Stimulated activated naive CD4-positive, alpha-beta T cell (primary cell): ENCODE results near the gene CPVL.
"Not testable (repeated sequence)": the region's sequence is repeated elsewhere in the genome, so short reads cannot be mapped to it uniquely, and the experiment has no call there.

Source experiments
- DNase-seq, 6 experiments: peaks; one replicate each; lab custom pipeline; 2025; lab: John Stamatoyannopoulos, UW

CPVL gene

GRCh38 chr7:29120955-29121354 lies 25.4 kb downstream of the CPVL start:
- DNase-seq: no peak

DNA sequence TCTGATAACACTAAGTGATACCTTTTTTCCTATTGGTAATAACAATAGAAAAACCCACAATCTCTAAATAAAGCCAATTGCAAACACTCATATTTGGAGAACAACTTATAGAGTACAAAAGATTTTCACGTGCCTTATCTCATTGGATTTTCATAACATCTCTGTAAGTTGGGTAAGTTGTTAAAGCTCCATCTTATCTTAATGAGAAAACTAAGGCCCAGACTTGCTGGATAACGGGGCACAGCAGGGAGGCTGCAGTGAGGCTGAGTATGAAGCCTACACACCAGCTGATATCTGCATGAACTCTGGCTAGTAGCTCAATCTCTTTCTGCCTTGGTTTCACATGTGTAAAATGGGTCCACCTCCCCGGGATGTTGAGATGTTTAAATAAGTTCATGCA lies 26.8 kb downstream of the CPVL start:
- DNase-seq: no peak

GRCh38 chr7:29116361-29117200 lies 29.8 kb downstream of the CPVL start:
- no peak for DNase-seq

- DNase-seq: no peak
Measured at GRCh38 chr7:29115753-29116152, 30.6 kb downstream of the CPVL start.

DNA sequence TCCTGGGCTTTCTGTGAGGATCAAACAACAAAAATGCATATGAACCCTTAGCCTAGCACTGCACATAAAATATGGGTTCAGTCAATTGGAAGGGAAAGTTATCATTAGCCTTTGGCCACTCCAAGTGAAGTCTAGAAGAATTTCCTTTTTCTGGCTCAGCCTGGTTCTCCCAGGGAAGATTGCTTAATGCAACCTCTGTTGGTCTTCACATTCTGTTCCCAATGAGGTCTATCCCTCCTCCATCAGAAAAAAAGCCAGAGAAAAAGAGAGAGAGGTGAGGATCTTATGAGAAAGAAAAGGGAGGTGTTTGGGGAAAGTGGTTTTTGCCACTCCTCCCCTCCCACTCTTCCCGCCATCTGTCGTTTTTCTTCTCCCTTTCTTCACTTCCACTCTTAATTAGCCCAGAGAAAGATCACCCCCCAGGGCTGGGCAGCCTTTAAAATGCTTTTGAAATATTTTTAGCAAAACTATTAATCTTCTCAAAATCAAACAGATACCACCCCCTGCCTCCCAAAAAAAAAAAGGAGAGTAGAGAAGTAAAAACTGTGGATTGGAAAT lies 31.1 kb downstream of the CPVL start:
- DNase-seq: no peak

DNA sequence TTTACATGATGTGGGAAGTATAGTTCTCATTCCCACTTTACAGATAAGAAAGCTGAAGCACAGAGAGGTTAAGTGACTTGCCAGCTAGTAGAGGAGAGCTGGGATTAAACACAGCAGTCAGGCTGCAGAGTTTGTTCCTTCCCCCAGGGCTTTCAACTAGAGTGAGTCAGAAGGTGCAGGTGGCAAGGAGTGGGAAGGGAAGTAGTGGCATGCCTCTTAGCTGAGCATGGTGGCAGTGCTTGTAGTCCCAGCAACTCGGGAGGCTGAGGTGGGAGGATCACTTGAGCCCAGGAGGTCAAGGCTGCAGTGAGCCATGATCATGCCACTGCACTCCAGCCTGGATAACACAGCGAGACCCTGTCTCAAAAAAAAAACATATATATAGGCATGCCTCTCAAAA lies 32.1 kb downstream of the CPVL start:
- DNase-seq: not testable (repeated sequence)

DNA sequence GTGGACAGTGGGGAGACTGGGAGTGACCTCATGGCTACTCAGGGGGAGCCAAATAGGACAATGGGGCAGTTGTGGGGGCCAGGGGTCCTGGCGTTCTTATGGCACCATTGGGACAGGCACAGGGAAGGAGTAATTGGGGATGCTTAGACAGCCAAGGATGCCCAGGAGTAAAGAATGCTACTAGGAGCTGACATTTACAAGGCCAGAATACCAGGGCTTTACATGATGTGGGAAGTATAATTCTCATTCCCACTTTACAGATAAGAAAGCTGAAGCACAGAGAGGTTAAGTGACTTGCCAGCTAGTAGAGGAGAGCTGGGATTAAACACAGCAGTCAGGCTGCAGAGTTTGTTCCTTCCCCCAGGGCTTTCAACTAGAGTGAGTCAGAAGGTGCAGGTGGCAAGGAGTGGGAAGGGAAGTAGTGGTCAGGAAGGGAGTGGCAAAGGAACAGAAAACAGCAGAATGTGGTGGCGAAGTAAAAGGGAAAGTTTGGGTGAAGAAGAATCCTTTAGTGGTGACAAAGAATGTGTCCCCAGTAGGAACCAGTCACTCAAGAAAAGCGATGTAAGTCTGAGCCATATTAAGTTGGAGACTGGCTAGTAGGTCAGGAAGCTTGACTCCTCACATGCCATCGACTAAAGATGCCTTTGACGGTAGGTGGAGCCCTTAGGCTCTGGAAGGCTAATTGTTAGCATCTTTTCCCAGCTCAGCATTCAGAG lies 32.8 kb downstream of the CPVL start:
- no peak for DNase-seq

DNA sequence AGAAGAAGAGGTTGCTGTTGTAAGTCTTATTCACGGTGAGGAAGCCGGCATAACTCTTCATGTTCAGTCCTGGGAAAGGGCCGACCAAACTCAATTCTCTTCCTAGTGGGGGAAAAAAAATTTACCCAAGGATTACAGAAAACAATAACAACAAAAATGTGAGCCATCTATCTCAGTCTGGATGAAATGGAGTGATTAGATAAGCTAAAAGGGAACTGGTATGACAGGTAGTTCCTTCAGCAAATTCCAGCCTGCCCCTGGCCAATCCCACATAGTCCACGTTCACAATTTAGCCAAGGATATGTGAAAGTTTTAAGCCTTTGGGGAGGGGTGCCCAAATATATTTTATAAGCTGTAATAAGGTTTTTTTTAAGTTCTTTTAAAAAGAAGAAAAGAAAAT lies 33.6 kb downstream of the CPVL start:
- no peak for DNase-seq

DNA sequence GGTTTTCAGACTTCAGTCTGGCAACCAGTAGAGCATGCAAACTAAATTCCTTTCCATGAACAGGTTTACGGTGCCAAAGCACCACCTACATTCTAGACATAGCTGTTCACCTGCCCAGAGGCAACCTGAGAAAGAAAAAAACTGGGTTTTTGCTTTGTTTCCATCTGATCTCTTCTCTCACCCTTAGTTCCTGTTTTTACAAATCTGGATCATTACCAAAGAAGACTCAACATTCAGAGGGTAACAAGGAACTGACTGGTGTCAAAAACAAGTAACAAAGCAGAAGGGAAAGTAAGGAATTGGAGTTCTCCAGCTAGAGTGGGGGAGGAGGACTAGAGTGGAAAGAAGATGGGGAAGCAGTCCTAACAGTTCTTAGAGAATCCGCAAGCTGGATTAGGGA lies 36.4 kb downstream of the CPVL start:
- no peak for DNase-seq

DNA sequence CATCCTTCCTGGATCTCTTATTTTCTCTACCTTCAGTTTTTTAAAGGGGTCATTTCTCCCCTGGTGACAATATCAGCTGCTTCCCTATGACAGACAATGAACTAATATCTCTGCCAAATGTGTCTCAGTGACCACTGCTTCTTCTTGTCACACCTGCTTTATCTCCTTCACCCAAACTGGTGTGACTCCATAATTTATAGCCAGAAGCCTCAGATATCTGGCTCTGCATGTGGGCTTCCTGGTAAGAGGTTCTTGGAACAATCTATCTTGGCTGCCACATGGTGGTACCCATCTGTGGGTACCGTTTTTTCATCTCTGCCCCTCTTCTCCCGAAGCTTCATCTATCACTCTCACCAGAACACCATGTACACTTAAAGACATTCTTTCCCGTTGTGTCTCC lies 37.0 kb downstream of the CPVL start:
- DNase-seq: no peak

GRCh38 chr7:29107056-29107455 lies 39.3 kb downstream of the CPVL start:
- no peak for DNase-seq

- DNase-seq: no peak
Measured at GRCh38 chr7:29106669-29106988, 39.7 kb downstream of the CPVL start.

GRCh38 chr7:29105752-29106668 lies 40.3 kb downstream of the CPVL start:
- DNase-seq: no peak

DNA sequence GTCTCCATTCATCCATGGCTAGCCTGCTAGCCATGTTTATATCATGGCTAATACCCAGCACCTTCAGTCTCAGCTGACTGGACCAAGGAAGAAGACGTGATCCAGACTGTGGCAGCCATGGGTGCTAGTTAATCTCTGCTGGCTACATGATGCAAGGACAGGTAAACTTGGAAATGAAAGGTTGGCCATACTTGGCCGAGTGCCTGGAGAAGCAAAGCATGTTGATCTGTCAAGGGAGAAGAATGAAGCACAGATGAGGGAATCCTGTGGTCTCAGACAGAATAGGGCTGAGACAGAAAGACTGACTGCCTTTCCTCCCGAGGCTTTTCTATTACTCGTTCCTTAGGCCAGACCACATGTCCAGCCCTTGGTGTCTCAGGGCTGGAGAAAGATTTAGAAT lies 41.1 kb downstream of the CPVL start:
- DNase-seq: no peak

DNA sequence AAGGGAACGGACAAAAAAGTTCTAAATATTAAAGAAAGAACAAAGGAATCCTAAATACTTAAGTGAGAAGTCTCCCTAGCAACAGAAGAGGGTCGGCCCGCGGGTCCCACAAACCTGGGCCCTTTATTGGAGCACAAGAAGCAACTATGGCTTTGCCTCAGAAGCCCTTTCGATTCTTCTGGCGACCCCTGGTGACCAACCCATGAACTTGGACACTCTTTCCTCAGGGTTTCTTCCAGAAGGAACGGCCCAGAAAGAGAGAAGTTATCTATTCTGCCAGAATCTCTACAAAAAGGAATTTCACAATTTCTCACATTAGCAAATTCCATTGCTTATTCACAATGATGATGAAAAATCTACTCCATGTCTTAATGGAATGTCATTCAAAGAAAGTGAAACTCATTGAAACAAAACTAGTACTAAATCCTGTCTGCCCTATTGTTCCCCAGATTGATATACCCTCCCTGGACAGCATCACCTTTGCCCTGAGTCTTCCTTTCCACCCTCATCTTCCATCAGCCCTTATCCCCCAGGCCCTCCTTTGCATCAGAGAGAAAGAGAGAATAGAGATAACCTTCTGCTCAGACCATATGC lies 43.7 kb downstream of the CPVL start:
- DNase-seq: peak in 1 of 6 experiments; percentile 24

GRCh38 chr7:29100924-29101323 lies 45.4 kb downstream of the CPVL start:
- no peak for DNase-seq

- DNase-seq: no peak
Measured at GRCh38 chr7:29099896-29100847, 46.2 kb downstream of the CPVL start.

GRCh38 chr7:29096446-29096730 lies 49.9 kb downstream of the CPVL start:
- DNase-seq: no peak

- no peak for DNase-seq
Measured at GRCh38 chr7:29095631-29096445, 50.5 kb downstream of the CPVL start.

- DNase-seq: not testable (repeated sequence)
Measured at GRCh38 chr7:29093091-29093490, 53.2 kb downstream of the CPVL start.
